NT2/D1 (cell line): ENCODE data around the gene USP15.
"Not testable (repeated sequence)": the region's sequence is repeated elsewhere in the genome, so short reads cannot be mapped to it uniquely, and the experiment has no call there.

Experiments used
- SUZ12 ChIP-seq: IDR thresholded peaks from 2 replicates; pipeline ENCODE4 v1.6.1; 2011; ENCODE audit not compliant: insufficient read length, insufficient read depth; ENCODE audit errors: extremely low read depth
- YY1 ChIP-seq: IDR thresholded peaks from 2 replicates; pipeline ENCODE4 v1.6.1; 2011; ENCODE audit not compliant: insufficient read length, insufficient read depth

- not testable (repeated sequence) for TF ChIP-seq YY1, SUZ12
Observed at GRCh38 chr12:62344731-62345556, 84.7 kb downstream of the USP15 start.
